ENCODE results near the gene PRTFDC1. TPM values are rescaled to one million over a fixed set of nuclear protein-coding genes. Genes with fewer than 3 reads are reported as not detected.
"Not testable (repeated sequence)": the region's sequence is repeated elsewhere in the genome, so short reads cannot be mapped to it uniquely, and the experiment has no call there.

Gene PRTFDC1
- total RNA-seq, 2 experiments from 2014 or later, result 1.4 to 1.7 TPM

GRCh38 chr10:24958721-24959381, 6.4 kb upstream of the PRTFDC1 start:
- ChIA-PET CTCF (no interaction called here), POLR2A (no interaction called here)
- H3K27ac Mint-ChIP-seq, result no peak overlapping the region
- peaks cover 1% of the 10 kb centered on the region for H3K4me1 Mint-ChIP-seq
- no peak overlapping the region for H3K4me3 Mint-ChIP-seq
- H3K9me3 Mint-ChIP-seq, result no peaks in the 10 kb centered on the region
- DNase-seq, result no peak
- H3K27me3 Mint-ChIP-seq, result peaks cover 2% of the 10 kb centered on the region
- H3K36me3 Mint-ChIP-seq (ENCODE audit: low read depth), result no peaks in the 10 kb centered on the region

- H3K27me3 Mint-ChIP-seq, result peaks cover 2% of the 10 kb centered on the region
- no peak overlapping the region for H3K4me3 Mint-ChIP-seq
- peaks cover 6% of the 10 kb centered on the region for H3K4me1 Mint-ChIP-seq
- ChIA-PET CTCF (no interaction called here), POLR2A (no interaction called here)
- H3K36me3 Mint-ChIP-seq (ENCODE audit: low read depth), result no peaks in the 10 kb centered on the region
- no peak overlapping the region for H3K27ac Mint-ChIP-seq
- H3K9me3 Mint-ChIP-seq, result no peaks in the 10 kb centered on the region
- DNase-seq, result no peak
Measured at GRCh38 chr10:24958091-24958720, 5.8 kb upstream of the PRTFDC1 start.

DNA sequence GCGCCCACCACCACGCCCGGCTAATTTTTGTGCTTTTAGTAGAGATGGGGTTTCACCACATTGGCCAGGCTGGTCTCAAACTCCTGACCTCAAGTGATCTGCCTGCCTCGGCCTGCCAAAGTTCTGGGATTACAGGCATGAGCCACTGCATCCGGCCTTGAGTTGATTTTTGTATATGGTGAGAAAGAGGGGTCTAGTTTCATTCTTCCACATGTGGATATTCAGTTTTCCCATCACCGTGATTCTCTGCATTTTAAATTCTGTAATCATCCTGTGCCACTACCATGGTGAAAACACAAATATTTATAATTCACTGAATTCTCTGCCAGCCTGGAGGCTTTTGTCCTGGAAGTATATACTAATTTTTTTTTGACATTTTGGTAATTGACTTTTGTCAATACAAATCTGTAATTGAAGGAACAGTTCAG, 5.2 kb upstream of the PRTFDC1 start:
- H3K36me3 Mint-ChIP-seq (ENCODE audit: low read depth); H3K9me3 Mint-ChIP-seq; H3K27ac Mint-ChIP-seq; H3K4me3 Mint-ChIP-seq; H3K27me3 Mint-ChIP-seq; POLR2A ChIA-PET; DNase-seq; CTCF ChIA-PET: not testable (repeated sequence)
- peaks cover 11% of the 10 kb centered on the region for H3K4me1 Mint-ChIP-seq

GRCh38 chr10:24953675-24954074, 1.3 kb upstream of the PRTFDC1 start:
- H3K4me3 Mint-ChIP-seq, result peak overlapping the region; percentile 79
- no peaks in the 10 kb centered on the region for H3K9me3 Mint-ChIP-seq
- no peak for DNase-seq
- ChIA-PET POLR2A (interaction anchor here (3.8 kb wide), 1 partner anchor 230 kb away, joined by 19 read pairs; the partner anchor contains the start of gene ARHGAP21), CTCF (no interaction called here)
- peaks cover 4% of the 10 kb centered on the region for H3K36me3 Mint-ChIP-seq (ENCODE audit: low read depth)
- peak overlapping the region; percentile 27 for H3K27ac Mint-ChIP-seq
- peaks cover 26% of the 10 kb centered on the region for H3K4me1 Mint-ChIP-seq
- H3K27me3 Mint-ChIP-seq, result no peaks in the 10 kb centered on the region

- peak; percentile 50 for DNase-seq
- POLR2A ChIA-PET, result interaction anchor here (1.4 to 3.8 kb wide), 3 partner anchors 32 to 229 kb away, joined by 5 to 19 read pairs (median 6); partner anchors contain the start of genes ARHGAP21, ENKUR and THNSL1
- Mint-ChIP-seq H3K4me3 (peak overlapping the region; percentile 79), H3K27me3 (no peaks in the 10 kb centered on the region), H3K9me3 (no peaks in the 10 kb centered on the region), H3K36me3 (ENCODE audit: low read depth) (peaks cover 4% of the 10 kb centered on the region), H3K27ac (peak overlapping the region; percentile 70), H3K4me1 (peaks cover 32% of the 10 kb centered on the region)
- CTCF ChIA-PET, result interaction anchor here (1.6 kb wide), 1 partner anchor 65 kb away, joined by 6 read pairs; no protein-coding TSS in a partner anchor
Measured at GRCh38 chr10:24952707-24953645, 570 bp upstream of the PRTFDC1 start.

DNA sequence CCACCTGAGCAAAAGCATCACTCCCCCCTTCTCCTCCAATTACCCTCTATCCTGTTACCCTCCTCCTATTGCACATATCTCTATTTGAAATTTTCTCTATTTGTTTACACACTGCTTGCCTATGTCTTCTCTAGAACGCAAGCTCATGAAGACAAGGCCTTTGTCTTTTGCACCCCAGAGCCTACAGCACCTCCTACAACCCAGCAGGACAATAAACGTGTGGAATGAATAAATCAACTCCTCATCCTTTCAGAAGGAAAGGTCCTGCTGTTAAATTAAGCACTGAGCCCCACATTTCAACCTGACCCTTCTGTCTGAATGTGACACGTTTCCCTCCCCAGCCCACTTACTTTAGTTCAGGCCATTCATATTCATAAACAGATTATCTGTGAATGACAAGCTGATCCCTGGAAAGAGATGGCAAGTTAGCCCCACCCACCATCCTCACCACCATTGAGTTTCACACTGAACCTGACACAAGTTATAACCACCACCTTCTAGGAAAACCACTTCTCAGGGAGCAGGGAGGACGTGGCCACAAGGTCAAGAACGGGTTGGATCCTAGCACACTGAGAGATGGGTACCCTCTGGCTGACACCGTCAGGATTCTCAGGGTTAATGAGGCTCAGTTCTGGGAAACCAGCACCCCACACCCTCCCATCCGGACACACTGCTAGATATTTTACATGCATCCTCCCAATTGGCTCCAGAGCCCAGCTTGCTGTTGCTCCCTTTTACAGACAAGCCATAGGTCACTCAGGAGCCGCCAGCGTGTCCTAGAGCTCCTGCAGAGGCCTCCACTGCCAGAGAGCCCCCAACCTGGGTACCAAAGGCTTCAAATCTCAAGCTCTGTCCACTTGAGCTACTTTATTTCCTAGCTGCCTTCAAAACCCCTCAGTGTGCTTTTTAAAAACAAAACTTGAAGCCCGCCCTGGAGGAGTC, 934 bp downstream of the PRTFDC1 start:
- ChIA-PET CTCF (interaction anchor here (0.5 to 1.6 kb wide), 4 partner anchors 19 to 309 kb away, joined by 3 to 6 read pairs (median 4); no protein-coding TSS in a partner anchor), POLR2A (interaction anchor here (1.3 to 3.8 kb wide), 5 partner anchors 30 to 228 kb away, joined by 3 to 19 read pairs (median 5); partner anchors contain the start of genes ARHGAP21, ENKUR and THNSL1)
- peak; percentile 52 for DNase-seq
- H3K4me3 Mint-ChIP-seq, result peak overlapping the region; percentile 73
- H3K27ac Mint-ChIP-seq, result peak overlapping the region; percentile 74
- peaks cover 42% of the 10 kb centered on the region for H3K4me1 Mint-ChIP-seq
- peaks cover 4% of the 10 kb centered on the region for H3K36me3 Mint-ChIP-seq (ENCODE audit: low read depth)
- no peaks in the 10 kb centered on the region for H3K9me3 Mint-ChIP-seq
- no peaks in the 10 kb centered on the region for H3K27me3 Mint-ChIP-seq

DNA sequence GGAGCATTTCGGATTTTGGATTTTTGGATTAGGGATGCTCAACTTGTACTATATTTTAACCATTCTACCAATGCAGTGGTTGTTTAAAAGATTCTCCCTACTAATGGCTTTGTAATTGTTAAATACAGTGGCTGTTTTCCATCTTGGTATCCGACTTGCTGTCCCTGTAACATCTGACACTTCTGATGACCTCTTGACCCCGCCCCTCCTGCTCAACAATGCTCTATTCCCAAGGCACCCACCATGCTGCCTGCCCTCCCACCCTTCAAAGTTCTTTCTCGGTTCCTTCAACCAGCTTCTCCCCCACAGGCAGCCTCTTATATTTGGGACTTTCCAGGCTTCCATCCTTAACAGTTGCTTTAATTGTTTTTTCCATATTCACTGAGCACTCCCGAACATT, 2.0 kb downstream of the PRTFDC1 start:
- CTCF ChIA-PET, result no interaction called here

DNA sequence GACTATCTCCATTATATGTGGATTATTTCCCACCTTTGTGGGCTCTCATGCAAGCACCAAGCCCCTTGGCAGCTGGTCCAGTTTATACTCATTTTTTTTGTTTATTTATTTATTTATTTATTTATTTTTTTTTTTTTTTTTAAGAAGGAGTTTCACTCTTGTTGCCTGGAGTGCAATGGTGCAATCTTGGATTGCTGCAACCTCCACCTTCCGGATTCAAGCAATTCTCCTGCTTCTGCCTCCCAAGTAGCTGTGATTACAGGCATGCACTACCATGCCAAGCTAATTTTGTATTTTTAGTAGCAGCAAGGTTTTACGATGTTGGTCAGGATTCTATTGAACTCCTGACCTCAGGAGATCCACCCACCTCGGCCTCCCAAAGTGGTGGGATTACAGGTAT, 2.8 kb downstream of the PRTFDC1 start:
- no peak overlapping the region for H3K27ac Mint-ChIP-seq
- H3K9me3 Mint-ChIP-seq, result no peaks in the 10 kb centered on the region
- POLR2A ChIA-PET, result interaction anchor here (2.3 kb wide), 1 partner anchor 28 kb away, joined by 5 read pairs; no protein-coding TSS in a partner anchor
- H3K36me3 Mint-ChIP-seq (ENCODE audit: low read depth), result peaks cover 4% of the 10 kb centered on the region
- CTCF ChIA-PET, result no interaction called here
- peaks cover 46% of the 10 kb centered on the region for H3K4me1 Mint-ChIP-seq
- DNase-seq, result no peak
- H3K27me3 Mint-ChIP-seq, result no peaks in the 10 kb centered on the region
- no peak overlapping the region for H3K4me3 Mint-ChIP-seq

More for the DNA sequence above, 2.0 kb downstream of the PRTFDC1 start:
- Mint-ChIP-seq H3K4me1 (peaks cover 42% of the 10 kb centered on the region), H3K27ac (no peak overlapping the region), H3K27me3 (no peaks in the 10 kb centered on the region), H3K4me3 (no peak overlapping the region), H3K9me3 (no peaks in the 10 kb centered on the region), H3K36me3 (ENCODE audit: low read depth) (peaks cover 4% of the 10 kb centered on the region)
- no peak for DNase-seq
- POLR2A ChIA-PET, result interaction anchor here (3.8 kb wide), 1 partner anchor 227 kb away, joined by 19 read pairs; the partner anchor contains the start of gene ARHGAP21

GRCh38 chr10:24947304-24948097, 4.9 kb downstream of the PRTFDC1 start:
- Mint-ChIP-seq H3K4me1 (peaks cover 36% of the 10 kb centered on the region), H3K36me3 (ENCODE audit: low read depth) (peaks cover 4% of the 10 kb centered on the region), H3K27ac (no peak overlapping the region), H3K9me3 (no peaks in the 10 kb centered on the region), H3K4me3 (no peak overlapping the region), H3K27me3 (no peaks in the 10 kb centered on the region)
- POLR2A ChIA-PET, result interaction anchor here (0.9 to 2.3 kb wide), 3 partner anchors 26 to 225 kb away, joined by 3 to 5 read pairs (median 3); no protein-coding TSS in a partner anchor
- no peak for DNase-seq
- CTCF ChIA-PET, result interaction anchor here (1.1 kb wide), 1 partner anchor 220 kb away, joined by 3 read pairs; no protein-coding TSS in a partner anchor

GRCh38 chr10:24944512-24945255, 7.7 kb downstream of the PRTFDC1 start:
- H3K9me3 Mint-ChIP-seq, result no peaks in the 10 kb centered on the region
- H3K4me3 Mint-ChIP-seq, result no peak overlapping the region
- H3K4me1 Mint-ChIP-seq, result peaks cover 21% of the 10 kb centered on the region
- no peaks in the 10 kb centered on the region for H3K27me3 Mint-ChIP-seq
- POLR2A ChIA-PET, result no interaction called here
- H3K36me3 Mint-ChIP-seq (ENCODE audit: low read depth), result no peaks in the 10 kb centered on the region
- no peak overlapping the region for H3K27ac Mint-ChIP-seq
- no peak for DNase-seq
- CTCF ChIA-PET, result interaction anchor here (0.7 kb wide), 1 partner anchor 137 kb away, joined by 4 read pairs; no protein-coding TSS in a partner anchor

DNA sequence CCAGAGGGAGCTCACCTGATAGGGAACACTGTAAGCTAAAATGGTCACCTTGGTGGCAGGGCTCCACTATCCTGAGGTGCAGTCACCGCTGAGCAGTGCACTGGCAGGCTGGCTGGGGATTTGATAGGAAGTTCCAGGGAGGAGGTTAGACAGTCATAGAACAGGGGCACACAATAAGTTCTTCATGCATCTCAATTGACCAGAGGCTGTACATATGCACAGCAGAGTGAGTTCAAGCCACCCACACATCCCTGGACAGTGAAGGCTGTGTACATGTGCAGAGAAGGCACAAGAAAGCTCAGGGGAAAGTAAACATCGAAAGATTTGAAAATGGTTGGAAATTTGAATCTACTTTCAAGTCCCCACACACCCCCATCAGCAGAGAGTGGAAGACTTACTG, 13.9 kb downstream of the PRTFDC1 start:
- no peak for DNase-seq
- H3K4me3 Mint-ChIP-seq, result no peak overlapping the region
- no peaks in the 10 kb centered on the region for H3K4me1 Mint-ChIP-seq
- H3K27me3 Mint-ChIP-seq, result no peaks in the 10 kb centered on the region
- H3K36me3 Mint-ChIP-seq (ENCODE audit: low read depth), result no peaks in the 10 kb centered on the region
- POLR2A ChIA-PET, result no interaction called here
- H3K9me3 Mint-ChIP-seq, result no peaks in the 10 kb centered on the region
- H3K27ac Mint-ChIP-seq, result no peak overlapping the region
- CTCF ChIA-PET, result interaction anchor here (0.7 kb wide), 1 partner anchor 761 kb away, joined by 5 read pairs; no protein-coding TSS in a partner anchor
